ENCODE data around the gene MS4A10.

GRCh38 chr11:60762851-60763691 is 22.1 kb upstream of the MS4A10 start:
- no peak for TF ChIP-seq POLR2A (IDR thresholded peaks at IDR 0.05)
- no peak for TF ChIP-seq CTCF (IDR thresholded peaks at IDR 0.05)
